ENCODE results near the gene LGI1. TPM values are rescaled to one million over a fixed set of nuclear protein-coding genes. Genes with fewer than 3 reads are reported as not detected.

The LGI1 gene
- total RNA-seq, 1 experiment from 2014 or later, result not detected

DNA sequence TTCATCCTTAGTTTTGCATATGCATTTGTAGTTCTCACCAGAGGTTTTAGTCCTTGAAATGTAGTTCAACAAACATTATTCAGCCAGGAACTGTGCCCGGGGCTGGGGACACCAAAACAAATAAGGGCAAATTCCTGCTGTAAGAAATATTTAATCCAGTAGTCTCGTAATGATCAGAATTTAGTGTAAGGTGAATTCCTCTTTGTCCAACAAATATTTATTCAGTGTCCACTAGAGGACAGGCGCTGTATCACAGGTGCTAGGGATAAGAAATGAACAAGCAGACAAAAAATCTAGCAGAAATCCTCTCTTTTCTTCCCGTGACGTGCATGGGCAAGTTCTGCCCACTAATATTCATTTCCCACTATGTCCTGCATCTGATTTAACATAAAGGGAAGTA is 17.6 kb downstream of the LGI1 start:
- ChIA-PET POLR2A (no interaction called here), CTCF (no interaction called here)
- H3K4me1 ChIP-seq (ENCODE audit: control insufficient read depth, insufficient read depth, low read length), result no peaks in the 10 kb centered on the region
- no peaks in the 10 kb centered on the region for H3K36me3 ChIP-seq (ENCODE audit: control insufficient read depth, insufficient read depth, low read length)
- H3K27ac ChIP-seq (ENCODE audit: low read length), result no peak overlapping the region
- DNase-seq (ENCODE audit: low read depth, low spot score) (no peak), ATAC-seq (no peak)
- in situ Hi-C loops (cut with HindIII; ENCODE audit: low pct_unique_long_range_greater_than_20kb, low sequenced_read_pairs), result no loop called here
- H3K9me3 ChIP-seq (ENCODE audit: control insufficient read depth, insufficient read depth, low read depth, low read length), result no peaks in the 10 kb centered on the region
- TF ChIP-seq TCF7L2 (IDR thresholded peaks at IDR 0.05; ENCODE audit: low read depth, low read length), result no peak
- TF ChIP-seq, protein P1, sequence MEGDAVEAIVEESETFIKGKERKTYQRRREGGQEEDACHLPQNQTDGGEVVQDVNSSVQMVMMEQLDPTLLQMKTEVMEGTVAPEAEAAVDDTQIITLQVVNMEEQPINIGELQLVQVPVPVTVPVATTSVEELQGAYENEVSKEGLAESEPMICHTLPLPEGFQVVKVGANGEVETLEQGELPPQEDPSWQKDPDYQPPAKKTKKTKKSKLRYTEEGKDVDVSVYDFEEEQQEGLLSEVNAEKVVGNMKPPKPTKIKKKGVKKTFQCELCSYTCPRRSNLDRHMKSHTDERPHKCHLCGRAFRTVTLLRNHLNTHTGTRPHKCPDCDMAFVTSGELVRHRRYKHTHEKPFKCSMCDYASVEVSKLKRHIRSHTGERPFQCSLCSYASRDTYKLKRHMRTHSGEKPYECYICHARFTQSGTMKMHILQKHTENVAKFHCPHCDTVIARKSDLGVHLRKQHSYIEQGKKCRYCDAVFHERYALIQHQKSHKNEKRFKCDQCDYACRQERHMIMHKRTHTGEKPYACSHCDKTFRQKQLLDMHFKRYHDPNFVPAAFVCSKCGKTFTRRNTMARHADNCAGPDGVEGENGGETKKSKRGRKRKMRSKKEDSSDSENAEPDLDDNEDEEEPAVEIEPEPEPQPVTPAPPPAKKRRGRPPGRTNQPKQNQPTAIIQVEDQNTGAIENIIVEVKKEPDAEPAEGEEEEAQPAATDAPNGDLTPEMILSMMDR (IDR thresholded peaks at IDR 0.05), result peak; percentile 26; the same call in 1 of the 2 replicates
- H3K4me3 ChIP-seq (ENCODE audit: low read depth in 2 of 2, low read length in 2 of 2), result no peak overlapping the region
- intact Hi-C loops (cut with micrococcal nuclease; ENCODE audit: unreplicated experiment), result no loop called here
- peaks cover 7% of the 10 kb centered on the region; the same call in 1 of the 2 replicates for H3K27me3 ChIP-seq (ENCODE audit: control insufficient read depth, insufficient read depth, low read length)
- no TSS peak for BruUV-seq (replicated peaks)

DNA sequence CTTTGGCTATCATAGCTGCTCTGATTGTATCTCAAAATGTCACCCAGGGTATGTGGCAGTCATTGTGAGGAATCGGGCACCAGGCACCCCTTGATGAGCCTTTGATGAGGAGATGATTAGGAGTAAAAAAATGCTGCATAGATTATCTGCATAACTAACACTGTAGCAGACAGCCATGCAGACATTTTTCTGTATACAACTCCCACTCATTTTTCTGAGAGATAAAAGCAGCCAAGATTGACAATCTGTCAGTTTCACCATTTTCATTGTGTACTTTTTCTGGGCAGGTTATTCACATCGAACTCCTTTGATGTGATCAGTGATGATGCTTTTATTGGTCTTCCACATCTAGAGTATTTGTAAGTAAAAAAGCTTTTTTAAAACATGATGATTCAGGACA is 19.4 kb downstream of the LGI1 start:
- POLR2A ChIA-PET, result interaction anchor here (0.6 kb wide), 1 partner anchor 30 kb away, joined by 4 read pairs; no protein-coding TSS in a partner anchor
- TF ChIP-seq POLR2AphosphoS5 (IDR thresholded peaks at IDR 0.05; ENCODE audit: low read depth, low read length) (no peak), SIN3A (IDR thresholded peaks at IDR 0.05; ENCODE audit: borderline replicate concordance, insufficient read depth, low read depth, low read length) (no peak), TCF7L2 (IDR thresholded peaks at IDR 0.05; ENCODE audit: low read depth, low read length) (no peak)
- TF ChIP-seq, protein P2, sequence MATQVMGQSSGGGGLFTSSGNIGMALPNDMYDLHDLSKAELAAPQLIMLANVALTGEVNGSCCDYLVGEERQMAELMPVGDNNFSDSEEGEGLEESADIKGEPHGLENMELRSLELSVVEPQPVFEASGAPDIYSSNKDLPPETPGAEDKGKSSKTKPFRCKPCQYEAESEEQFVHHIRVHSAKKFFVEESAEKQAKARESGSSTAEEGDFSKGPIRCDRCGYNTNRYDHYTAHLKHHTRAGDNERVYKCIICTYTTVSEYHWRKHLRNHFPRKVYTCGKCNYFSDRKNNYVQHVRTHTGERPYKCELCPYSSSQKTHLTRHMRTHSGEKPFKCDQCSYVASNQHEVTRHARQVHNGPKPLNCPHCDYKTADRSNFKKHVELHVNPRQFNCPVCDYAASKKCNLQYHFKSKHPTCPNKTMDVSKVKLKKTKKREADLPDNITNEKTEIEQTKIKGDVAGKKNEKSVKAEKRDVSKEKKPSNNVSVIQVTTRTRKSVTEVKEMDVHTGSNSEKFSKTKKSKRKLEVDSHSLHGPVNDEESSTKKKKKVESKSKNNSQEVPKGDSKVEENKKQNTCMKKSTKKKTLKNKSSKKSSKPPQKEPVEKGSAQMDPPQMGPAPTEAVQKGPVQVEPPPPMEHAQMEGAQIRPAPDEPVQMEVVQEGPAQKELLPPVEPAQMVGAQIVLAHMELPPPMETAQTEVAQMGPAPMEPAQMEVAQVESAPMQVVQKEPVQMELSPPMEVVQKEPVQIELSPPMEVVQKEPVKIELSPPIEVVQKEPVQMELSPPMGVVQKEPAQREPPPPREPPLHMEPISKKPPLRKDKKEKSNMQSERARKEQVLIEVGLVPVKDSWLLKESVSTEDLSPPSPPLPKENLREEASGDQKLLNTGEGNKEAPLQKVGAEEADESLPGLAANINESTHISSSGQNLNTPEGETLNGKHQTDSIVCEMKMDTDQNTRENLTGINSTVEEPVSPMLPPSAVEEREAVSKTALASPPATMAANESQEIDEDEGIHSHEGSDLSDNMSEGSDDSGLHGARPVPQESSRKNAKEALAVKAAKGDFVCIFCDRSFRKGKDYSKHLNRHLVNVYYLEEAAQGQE (IDR thresholded peaks at IDR 0.05; ENCODE audit: insufficient read depth in 1 of 2, low read depth in 2 of 2, low read length in 1 of 2), result no peak
- TF ChIP-seq, protein P1 (IDR thresholded peaks at IDR 0.05), result no peak
- DNase-seq (ENCODE audit: low read depth, low spot score) (no peak), ATAC-seq (no peak)
- CTCF ChIA-PET, result no interaction called here
- BruUV-seq (replicated peaks), result no TSS peak
- no peaks in the 10 kb centered on the region for H3K4me1 ChIP-seq (ENCODE audit: control insufficient read depth, insufficient read depth, low read length)
- intact Hi-C loops (cut with micrococcal nuclease; ENCODE audit: unreplicated experiment) (no loop called here), in situ Hi-C loops (cut with HindIII; ENCODE audit: low pct_unique_long_range_greater_than_20kb, low sequenced_read_pairs) (no loop called here)
- no peaks in the 10 kb centered on the region for H3K9me3 ChIP-seq (ENCODE audit: control insufficient read depth, insufficient read depth, low read depth, low read length)
- H3K4me3 ChIP-seq (ENCODE audit: low read depth in 2 of 2, low read length in 2 of 2), result no peak overlapping the region
- no peaks in the 10 kb centered on the region for H3K36me3 ChIP-seq (ENCODE audit: control insufficient read depth, insufficient read depth, low read length)
- H3K27me3 ChIP-seq (ENCODE audit: control insufficient read depth, insufficient read depth, low read length), result peaks cover 7% of the 10 kb centered on the region; the same call in 1 of the 2 replicates
- no peak overlapping the region for H3K27ac ChIP-seq (ENCODE audit: low read length)

Measured in Panc1 (cell line).